T-helper 2 cell treated with Interferon-gamma antibody and Interleukin-4, amounts not matched to agents 5 μg/mL and 100 μg/mL, for 36 hours (primary cell): Measurements from ENCODE around the gene MAST4.

Source experiments
- DNase-seq: peaks from one replicate; pipeline ENCODE4 v3.0.0; 2021; ENCODE audit warnings: low spot score
- H3K27ac Mint-ChIP-seq: one replicate; pipeline ENCODE4 v1.8.0; 2021; ENCODE audit warnings: mild to moderate bottlenecking, mixed read lengths
- H3K27me3 Mint-ChIP-seq: one replicate; pipeline ENCODE4 v1.8.0; 2021; ENCODE audit warnings: low read depth, mixed read lengths
- H3K36me3 Mint-ChIP-seq: one replicate; pipeline ENCODE4 v1.8.0; 2021; ENCODE audit warnings: low read depth, mixed read lengths
- H3K4me1 Mint-ChIP-seq: one replicate; pipeline ENCODE4 v1.8.0; 2021; ENCODE audit warnings: low read depth, mixed read lengths
- H3K4me3 Mint-ChIP-seq: one replicate; pipeline ENCODE4 v1.8.0; 2022; ENCODE audit warnings: mild to moderate bottlenecking, moderate library complexity, mixed read lengths
- H3K9me3 Mint-ChIP-seq: one replicate; pipeline ENCODE4 v1.8.0; 2021; ENCODE audit warnings: mixed read lengths

MAST4 gene

DNA sequence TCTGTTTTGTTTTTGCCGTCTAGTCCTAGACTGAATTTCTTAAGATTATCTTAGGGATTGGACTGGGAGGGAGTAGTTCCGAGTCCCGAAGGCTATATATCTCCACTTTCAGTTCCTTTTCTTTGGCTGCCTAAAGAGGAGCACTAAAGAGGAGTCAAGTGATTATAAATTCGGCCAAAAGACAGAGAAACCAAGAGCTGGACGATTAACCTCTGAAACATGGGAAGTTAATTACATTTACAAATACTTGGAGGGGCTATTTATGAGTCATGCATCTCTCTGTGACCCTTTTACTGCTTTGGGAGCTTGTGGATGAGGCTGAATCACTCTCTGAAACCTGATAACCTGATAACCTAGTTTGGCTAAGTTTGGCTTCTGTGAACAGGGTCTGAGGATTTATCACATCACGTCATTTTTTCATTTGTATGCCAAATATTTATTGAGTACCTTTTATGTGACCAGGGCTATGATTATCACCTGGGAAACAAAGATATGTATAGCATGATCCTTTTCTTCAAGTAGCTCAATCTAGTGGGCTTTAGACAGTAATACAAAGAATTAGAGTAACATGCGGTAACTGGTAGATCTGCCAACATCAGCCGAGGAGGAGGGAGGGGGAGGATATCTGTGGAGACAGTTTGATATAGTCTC lies 419.5 kb downstream of the MAST4 start:
- Mint-ChIP-seq H3K9me3 (no peaks in the 10 kb centered on the region), H3K27me3 (no peaks in the 10 kb centered on the region), H3K4me1 (peaks cover 12% of the 10 kb centered on the region), H3K4me3 (no peak overlapping the region), H3K36me3 (no peaks in the 10 kb centered on the region), H3K27ac (no peak overlapping the region)
- DNase-seq, result no peak

DNA sequence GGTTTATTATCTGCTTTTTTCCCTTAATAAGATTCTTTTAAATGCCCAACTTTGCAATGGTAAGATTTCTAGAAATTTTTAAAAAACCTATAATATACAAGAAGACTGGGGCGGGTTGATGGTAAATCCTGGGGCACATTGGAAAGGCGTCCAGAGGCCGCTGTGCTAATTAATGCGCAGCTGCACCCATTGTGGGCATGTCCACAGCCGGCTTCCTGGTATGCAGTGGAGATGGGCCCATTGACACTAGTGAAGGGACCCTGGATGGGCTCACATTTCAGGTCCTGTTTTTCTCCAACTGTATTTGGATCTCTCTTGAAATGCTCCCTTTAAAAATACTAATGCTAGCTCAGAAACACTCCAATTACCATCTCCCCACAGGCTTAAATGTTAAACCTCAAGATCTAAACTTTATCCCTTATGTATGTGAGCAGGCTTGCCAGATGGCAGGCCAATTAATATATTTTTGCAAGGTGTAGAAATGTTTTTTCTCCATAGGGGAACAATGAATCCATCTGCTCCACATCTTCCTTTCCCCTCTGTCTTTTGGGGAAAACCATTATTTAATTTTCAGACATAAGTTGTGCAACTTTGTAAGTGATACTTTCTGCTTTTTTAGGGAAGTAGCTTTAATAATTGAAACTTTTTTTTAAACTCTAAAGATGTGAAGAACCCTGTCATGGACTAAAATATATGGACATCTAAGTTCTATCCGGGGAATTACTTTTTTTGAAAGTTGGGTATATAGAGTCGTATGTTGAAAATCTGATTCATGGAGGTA lies 423.1 kb downstream of the MAST4 start:
- Mint-ChIP-seq H3K4me3 (no peak overlapping the region), H3K9me3 (no peaks in the 10 kb centered on the region), H3K27me3 (no peaks in the 10 kb centered on the region), H3K27ac (no peak overlapping the region), H3K36me3 (peaks cover 2% of the 10 kb centered on the region), H3K4me1 (peaks cover 1% of the 10 kb centered on the region)
- DNase-seq, result no peak

DNA sequence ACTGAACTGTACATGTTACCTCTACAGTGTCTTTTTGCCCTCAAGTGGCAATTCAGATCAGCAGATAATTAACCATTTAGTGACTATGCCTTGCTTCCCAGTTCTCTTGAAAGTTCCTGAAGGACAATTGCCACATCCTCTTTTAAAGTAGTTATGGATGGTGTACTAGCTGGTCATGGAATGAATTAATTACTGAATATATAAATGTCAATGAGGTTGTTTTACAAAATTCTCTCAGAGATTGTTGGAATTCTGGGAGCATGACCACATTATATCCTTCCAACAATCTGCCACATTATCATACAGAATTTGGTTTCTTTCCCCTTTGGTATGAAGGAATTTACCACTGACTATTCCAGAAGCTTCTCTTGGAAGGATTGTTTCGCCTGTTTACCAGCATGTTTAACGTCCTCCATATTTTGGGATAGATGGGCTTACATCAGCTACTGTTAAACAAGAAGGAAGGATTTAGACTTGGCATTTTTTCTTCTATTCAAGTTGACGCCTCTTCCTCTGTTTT lies 424.0 kb downstream of the MAST4 start:
- Mint-ChIP-seq H3K27me3 (no peaks in the 10 kb centered on the region), H3K4me1 (peaks cover 1% of the 10 kb centered on the region), H3K27ac (no peak overlapping the region), H3K4me3 (no peak overlapping the region), H3K9me3 (no peaks in the 10 kb centered on the region), H3K36me3 (peaks cover 2% of the 10 kb centered on the region)
- DNase-seq, result no peak

DNA sequence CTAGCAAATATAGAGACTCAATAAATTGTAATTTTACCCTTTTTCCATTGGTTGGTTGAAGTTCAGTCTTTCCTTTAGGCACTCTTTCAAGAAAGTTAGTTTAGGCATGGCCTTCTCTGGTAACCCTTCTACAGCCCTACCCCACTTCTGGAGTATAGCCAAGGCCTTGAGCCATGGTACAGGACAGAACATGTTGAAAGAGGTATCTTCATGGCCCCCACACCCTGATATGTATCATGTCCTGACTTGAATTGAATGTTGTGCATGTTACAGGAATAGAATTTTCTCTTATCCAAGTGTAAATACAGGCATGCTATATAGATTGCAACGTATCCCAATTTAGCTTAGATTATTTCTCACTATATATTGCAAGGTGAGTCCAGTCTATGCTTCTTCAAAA lies 424.8 kb downstream of the MAST4 start:
- H3K4me1 Mint-ChIP-seq, result peaks cover 1% of the 10 kb centered on the region
- H3K4me3 Mint-ChIP-seq, result no peak overlapping the region
- H3K9me3 Mint-ChIP-seq, result no peaks in the 10 kb centered on the region
- H3K36me3 Mint-ChIP-seq, result peaks cover 2% of the 10 kb centered on the region
- H3K27ac Mint-ChIP-seq, result no peak overlapping the region
- DNase-seq, result no peak
- H3K27me3 Mint-ChIP-seq, result no peaks in the 10 kb centered on the region

DNA sequence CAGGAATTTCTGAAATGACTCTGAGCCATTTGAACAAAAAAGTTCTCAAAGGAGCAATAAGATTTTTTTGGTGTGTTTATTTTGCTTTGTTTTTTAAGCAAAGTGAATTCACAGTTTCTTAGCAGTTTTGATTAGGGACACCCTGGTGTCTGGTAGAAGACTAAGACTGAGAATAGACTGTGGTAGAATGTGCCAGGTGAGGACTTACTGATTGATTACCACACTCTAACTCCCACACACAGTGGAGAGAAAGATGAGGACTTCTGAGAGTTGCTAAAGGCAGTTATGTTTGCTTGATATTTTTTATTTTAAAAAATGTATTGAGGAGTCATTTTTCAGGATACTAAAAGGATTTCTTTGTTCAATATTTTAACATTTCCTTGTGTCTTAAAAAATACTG lies 425.3 kb downstream of the MAST4 start:
- no peaks in the 10 kb centered on the region for H3K9me3 Mint-ChIP-seq
- peaks cover 1% of the 10 kb centered on the region for H3K4me1 Mint-ChIP-seq
- DNase-seq, result no peak
- H3K27me3 Mint-ChIP-seq, result no peaks in the 10 kb centered on the region
- peaks cover 2% of the 10 kb centered on the region for H3K36me3 Mint-ChIP-seq
- no peak overlapping the region for H3K4me3 Mint-ChIP-seq
- no peak overlapping the region for H3K27ac Mint-ChIP-seq

DNA sequence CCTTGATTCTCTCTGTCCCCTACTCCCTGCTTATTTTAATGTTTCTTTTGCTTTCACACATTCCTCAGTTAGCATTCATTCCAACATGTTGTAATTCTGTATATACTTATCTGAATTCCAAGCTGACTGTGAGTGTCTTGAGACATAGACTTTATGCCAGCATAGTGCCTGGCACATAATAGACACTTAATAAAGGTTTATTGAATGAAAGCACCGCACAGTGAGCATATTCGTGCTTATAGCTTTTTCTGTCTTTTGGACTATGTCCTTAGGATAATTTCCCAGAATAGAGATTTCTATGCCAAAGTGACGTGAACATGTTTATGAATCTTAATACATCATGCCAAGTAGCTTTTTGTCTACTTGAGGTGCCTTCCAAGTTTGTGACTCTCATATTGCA lies 425.8 kb downstream of the MAST4 start:
- Mint-ChIP-seq H3K27me3 (no peaks in the 10 kb centered on the region), H3K4me1 (peaks cover 1% of the 10 kb centered on the region), H3K4me3 (no peak overlapping the region), H3K36me3 (peaks cover 2% of the 10 kb centered on the region), H3K27ac (no peak overlapping the region), H3K9me3 (no peaks in the 10 kb centered on the region)
- DNase-seq, result no peak

DNA sequence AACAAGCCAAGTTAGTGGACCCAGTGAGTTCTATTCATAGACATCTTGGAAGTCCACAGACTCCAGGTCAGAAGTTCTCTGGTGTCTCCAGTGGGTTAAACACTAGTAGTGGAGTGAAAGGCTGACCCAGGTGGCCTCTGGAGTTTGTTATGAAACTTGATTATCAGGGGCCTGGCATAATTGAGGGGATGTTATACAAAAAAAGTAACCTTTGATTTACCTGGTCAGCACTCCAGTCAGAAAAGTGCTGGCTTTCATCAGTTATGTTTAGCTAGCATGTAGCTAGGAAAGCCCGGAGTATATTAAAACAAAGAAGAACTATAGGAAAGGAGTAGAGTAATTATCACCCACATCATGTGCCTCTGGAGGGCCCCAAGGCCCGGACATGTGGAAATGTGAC lies 429.3 kb downstream of the MAST4 start:
- H3K27me3 Mint-ChIP-seq, result no peaks in the 10 kb centered on the region
- no peak for DNase-seq
- no peaks in the 10 kb centered on the region for H3K9me3 Mint-ChIP-seq
- H3K4me3 Mint-ChIP-seq, result no peak overlapping the region
- no peak overlapping the region for H3K27ac Mint-ChIP-seq
- peaks cover 12% of the 10 kb centered on the region for H3K4me1 Mint-ChIP-seq
- H3K36me3 Mint-ChIP-seq, result peaks cover 2% of the 10 kb centered on the region

DNA sequence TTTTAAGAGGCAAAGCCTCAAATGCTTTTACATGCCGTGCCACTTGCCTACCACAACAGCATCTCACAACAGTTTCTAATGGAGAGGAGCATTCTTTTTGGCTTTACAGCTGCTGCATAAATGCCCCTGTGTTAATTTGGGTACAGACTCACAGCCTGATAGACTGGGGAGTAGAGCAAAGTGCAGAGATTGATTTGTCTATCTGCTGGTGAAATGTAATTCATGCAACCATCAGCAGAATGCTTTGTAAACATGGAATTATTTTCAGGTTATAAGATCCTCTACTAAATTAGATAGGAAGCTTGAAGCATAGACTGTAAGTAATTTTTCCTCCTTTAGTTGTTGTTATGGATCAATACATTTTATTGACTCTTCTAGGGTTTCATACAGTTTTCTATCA lies 430.1 kb downstream of the MAST4 start:
- DNase-seq, result no peak

DNA sequence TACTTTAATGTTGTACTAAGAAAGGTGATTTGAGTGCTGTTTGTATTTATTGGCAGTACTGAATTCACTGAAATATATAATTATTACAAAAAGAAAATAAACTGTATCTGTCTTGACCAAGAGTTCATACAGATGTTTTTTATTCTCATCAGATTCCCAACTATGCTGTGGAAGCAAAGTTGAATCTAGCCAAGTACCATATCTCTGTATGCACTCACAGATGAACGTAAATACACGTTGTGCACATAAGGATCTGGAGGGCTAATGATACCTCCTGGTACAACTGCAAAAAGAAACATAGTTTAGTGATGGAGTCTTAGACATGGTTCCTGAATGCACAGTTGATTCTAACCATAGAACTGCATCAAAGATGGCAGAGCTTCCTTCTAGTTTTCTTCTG lies 431.0 kb downstream of the MAST4 start:
- Mint-ChIP-seq H3K27me3 (no peaks in the 10 kb centered on the region), H3K36me3 (peaks cover 2% of the 10 kb centered on the region), H3K27ac (no peak overlapping the region), H3K9me3 (no peaks in the 10 kb centered on the region), H3K4me3 (no peak overlapping the region), H3K4me1 (peaks cover 16% of the 10 kb centered on the region)
- no peak for DNase-seq

More for the DNA sequence above, 430.1 kb downstream of the MAST4 start:
- peaks cover 2% of the 10 kb centered on the region for H3K36me3 Mint-ChIP-seq
- no peak overlapping the region for H3K27ac Mint-ChIP-seq
- H3K27me3 Mint-ChIP-seq, result no peaks in the 10 kb centered on the region
- peaks cover 13% of the 10 kb centered on the region for H3K4me1 Mint-ChIP-seq
- H3K9me3 Mint-ChIP-seq, result no peaks in the 10 kb centered on the region
- no peak overlapping the region for H3K4me3 Mint-ChIP-seq

DNA sequence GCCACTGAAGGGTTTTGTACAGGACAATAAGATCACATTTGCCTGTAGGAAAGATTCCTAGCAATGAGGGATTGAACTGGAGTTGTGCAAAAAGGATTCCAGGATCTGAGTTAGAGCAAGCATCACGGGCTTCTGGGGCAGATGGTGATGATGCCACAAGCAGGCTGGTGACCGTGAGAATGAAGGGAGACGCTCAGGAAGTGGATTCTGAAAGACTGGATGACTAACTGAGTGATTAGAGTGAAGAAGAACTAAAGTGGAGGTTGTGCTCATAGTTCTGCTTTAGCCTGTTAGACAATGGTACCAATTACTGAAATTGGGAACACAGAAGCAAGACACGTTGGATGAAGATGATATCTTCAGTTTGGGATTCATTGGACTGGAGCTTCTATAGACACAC lies 432.2 kb downstream of the MAST4 start:
- H3K27ac Mint-ChIP-seq, result no peak overlapping the region
- peaks cover 20% of the 10 kb centered on the region for H3K4me1 Mint-ChIP-seq
- no peak overlapping the region for H3K4me3 Mint-ChIP-seq
- H3K36me3 Mint-ChIP-seq, result no peaks in the 10 kb centered on the region
- H3K27me3 Mint-ChIP-seq, result no peaks in the 10 kb centered on the region
- DNase-seq, result no peak
- H3K9me3 Mint-ChIP-seq, result no peaks in the 10 kb centered on the region

DNA sequence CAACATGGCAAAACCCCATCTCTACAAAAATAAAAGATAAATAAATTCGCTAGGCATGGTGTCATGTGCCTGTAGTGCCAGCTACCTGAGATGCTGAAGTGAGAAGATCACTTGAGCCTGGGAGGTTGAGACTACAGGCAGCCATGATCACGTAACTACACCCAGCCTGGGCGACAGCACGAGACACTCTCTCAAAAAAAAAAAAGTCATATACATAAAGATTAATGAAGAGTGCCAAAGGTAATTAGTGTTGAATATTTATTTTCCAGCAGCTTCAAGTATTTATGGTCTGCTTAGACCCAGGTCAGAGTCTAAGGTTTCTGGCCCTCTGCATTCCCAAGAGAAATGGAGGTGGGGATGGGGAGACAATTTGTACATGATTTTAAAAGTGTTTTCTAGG lies 432.7 kb downstream of the MAST4 start:
- Mint-ChIP-seq H3K27me3 (no peaks in the 10 kb centered on the region), H3K36me3 (no peaks in the 10 kb centered on the region)

DNA sequence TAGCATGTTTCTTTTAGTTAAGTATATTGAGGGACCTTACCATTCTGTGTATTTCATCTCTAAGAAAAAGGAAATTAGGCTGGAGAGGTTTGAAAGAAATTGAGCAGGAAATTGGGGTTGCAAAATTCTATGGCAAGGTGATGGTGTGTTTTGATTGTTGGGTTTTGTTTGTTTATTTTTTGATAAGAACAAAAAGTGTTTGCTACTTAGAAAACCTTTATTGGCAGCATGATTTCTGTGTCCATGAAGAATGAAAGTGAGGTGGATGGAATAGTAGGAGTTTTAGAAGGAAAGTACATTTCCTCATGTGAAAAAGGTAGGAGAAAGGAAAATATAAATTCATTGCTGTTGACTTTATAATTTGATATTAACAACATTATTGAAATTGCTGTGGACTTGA lies 433.3 kb downstream of the MAST4 start:
- no peaks in the 10 kb centered on the region for H3K27me3 Mint-ChIP-seq
- DNase-seq, result no peak
- H3K4me3 Mint-ChIP-seq, result no peak overlapping the region
- no peaks in the 10 kb centered on the region for H3K36me3 Mint-ChIP-seq
- H3K27ac Mint-ChIP-seq, result no peak overlapping the region
- H3K9me3 Mint-ChIP-seq, result no peaks in the 10 kb centered on the region
- H3K4me1 Mint-ChIP-seq, result peaks cover 20% of the 10 kb centered on the region

More for the DNA sequence above, 432.7 kb downstream of the MAST4 start:
- no peak for DNase-seq
- no peak overlapping the region for H3K27ac Mint-ChIP-seq
- H3K4me1 Mint-ChIP-seq, result peaks cover 20% of the 10 kb centered on the region
- H3K9me3 Mint-ChIP-seq, result no peaks in the 10 kb centered on the region
- H3K4me3 Mint-ChIP-seq, result no peak overlapping the region

DNA sequence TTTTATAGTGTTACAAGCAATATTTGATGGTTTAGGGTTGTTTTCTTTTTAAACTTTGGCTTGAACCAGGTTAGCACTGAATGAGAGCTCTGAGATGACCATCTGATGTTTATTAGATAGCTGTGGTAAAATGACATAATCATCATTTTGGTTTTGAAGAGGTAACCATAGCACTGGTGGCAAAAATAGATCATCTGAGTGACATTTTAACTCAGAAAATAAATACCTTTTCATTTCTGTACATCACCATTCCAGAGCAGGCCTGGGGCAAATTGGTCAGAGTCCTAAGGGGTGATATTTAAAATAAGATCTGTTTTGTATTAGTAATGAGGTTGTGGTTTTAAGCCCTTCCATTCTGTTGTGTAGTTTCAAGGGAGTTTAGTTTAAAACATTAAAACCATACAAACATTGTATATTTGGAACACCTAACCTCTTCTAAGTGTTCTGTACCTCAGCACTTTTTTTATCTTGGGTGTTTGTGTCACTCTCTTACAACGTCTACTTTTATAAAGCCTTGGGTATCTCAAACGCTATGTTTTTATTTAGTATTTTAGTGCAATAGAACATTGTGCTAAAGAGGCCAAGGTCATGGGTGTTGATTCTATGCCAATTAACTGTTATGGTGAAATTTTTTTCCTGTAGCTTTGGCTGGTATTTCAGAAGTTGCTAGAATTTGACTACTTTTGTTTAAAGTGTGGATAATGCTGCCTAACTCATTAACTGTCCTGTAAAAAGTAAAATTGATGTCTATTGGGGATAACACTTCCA lies 434.3 kb downstream of the MAST4 start:
- Mint-ChIP-seq H3K27ac (no peak overlapping the region), H3K27me3 (no peaks in the 10 kb centered on the region), H3K4me1 (peaks cover 23% of the 10 kb centered on the region), H3K36me3 (no peaks in the 10 kb centered on the region), H3K4me3 (no peak overlapping the region), H3K9me3 (no peaks in the 10 kb centered on the region)
- no peak for DNase-seq

DNA sequence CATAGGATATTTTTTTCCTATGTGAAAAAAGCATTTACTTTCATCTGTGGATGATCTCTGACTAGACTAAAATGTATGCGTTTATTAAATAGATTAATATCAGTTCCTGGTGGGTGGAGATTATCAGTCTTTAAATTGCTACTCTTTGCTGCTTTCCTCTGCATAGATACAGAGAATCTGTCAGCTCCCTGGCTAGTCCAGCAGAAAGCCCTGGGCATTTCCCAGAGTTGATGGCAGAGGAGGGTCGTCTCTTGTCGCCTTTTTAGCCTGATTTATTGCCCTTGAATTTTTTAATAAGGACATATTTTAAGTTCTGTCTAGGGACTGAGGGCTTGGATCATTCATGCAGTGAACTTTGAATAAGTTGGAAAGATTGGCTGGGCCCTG lies 434.9 kb downstream of the MAST4 start:
- no peaks in the 10 kb centered on the region for H3K27me3 Mint-ChIP-seq
- peaks cover 23% of the 10 kb centered on the region for H3K4me1 Mint-ChIP-seq
- no peaks in the 10 kb centered on the region for H3K36me3 Mint-ChIP-seq
- DNase-seq, result no peak
- no peak overlapping the region for H3K4me3 Mint-ChIP-seq
- H3K9me3 Mint-ChIP-seq, result no peaks in the 10 kb centered on the region
- no peak overlapping the region for H3K27ac Mint-ChIP-seq
